Prostate gland (tissue), 2 donors: ENCODE measurements around the gene SLC1A7.

Experiments used
- POLR2A ChIP-seq: fragments of 450-650 bp; IDR thresholded peaks from one replicate; pipeline ENCODE4 v1.6.1; 2016; ENCODE audit warnings: antibody characterized with exemption, mild to moderate bottlenecking
- POLR2AphosphoS5 ChIP-seq: sonication (generic); formaldehyde crosslinking; IDR thresholded peaks from one replicate; pipeline ENCODE4 v1.6.1; 2017; ENCODE audit warnings: antibody characterized with exemption
- TF ChIP-seq, protein P1 (sequence below), 4 experiments: fragments of 200-600 bp in 2 of 4; fragments of 450-650 bp in 2 of 4; sonication (generic) in 2 of 4; IDR thresholded peaks; 1 replicate in 3 of 4; 2 replicates in 1 of 4; pipeline ENCODE4 v1.5.1; 2016 to 2019; ENCODE audit warnings: antibody characterized with exemption in 4 of 4, mild to moderate bottlenecking in 2 of 4, moderate library complexity in 2 of 4

DNA sequence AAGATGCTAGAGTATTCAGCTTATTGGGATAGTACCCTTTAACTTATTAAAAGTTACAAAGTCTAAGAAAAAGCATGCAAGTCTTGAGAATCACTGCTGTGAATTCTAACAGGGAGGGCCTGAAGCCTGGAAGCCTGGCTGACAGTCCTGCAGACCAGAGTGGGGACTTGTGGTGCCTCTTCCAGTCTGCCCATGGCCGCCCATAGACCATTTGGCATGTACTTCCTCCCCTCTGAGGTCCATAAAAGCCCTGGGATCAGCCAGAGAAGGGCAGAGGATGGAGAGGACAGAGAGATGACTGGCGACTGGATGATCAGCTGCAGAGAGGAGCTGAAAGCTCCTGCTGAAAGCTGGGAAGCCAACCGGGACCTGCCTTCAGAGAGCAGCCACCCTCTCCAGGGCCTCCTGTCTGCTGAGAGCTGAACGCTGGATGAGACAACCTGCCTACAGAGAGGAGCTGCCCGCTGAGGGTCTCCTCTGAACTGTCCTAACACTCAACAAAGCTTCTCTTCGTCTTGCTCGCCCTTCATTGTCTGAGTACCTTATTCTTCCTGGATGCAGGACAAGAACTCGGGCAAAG is 12.5 kb upstream of the SLC1A7 start:
- TF ChIP-seq, protein P1, sequence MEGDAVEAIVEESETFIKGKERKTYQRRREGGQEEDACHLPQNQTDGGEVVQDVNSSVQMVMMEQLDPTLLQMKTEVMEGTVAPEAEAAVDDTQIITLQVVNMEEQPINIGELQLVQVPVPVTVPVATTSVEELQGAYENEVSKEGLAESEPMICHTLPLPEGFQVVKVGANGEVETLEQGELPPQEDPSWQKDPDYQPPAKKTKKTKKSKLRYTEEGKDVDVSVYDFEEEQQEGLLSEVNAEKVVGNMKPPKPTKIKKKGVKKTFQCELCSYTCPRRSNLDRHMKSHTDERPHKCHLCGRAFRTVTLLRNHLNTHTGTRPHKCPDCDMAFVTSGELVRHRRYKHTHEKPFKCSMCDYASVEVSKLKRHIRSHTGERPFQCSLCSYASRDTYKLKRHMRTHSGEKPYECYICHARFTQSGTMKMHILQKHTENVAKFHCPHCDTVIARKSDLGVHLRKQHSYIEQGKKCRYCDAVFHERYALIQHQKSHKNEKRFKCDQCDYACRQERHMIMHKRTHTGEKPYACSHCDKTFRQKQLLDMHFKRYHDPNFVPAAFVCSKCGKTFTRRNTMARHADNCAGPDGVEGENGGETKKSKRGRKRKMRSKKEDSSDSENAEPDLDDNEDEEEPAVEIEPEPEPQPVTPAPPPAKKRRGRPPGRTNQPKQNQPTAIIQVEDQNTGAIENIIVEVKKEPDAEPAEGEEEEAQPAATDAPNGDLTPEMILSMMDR (IDR thresholded peaks at IDR 0.05) = no peak
- TF ChIP-seq POLR2AphosphoS5 (no peak), POLR2A (no peak)
